HepG2 (cell line): Measurements from ENCODE around the gene DCHS2. TPM values are rescaled to one million over a fixed set of nuclear protein-coding genes. Genes with fewer than 3 reads are reported as not detected.

Experiments
- HNF4A ChIP-seq: sonication (generic); formaldehyde crosslinking; IDR thresholded peaks from 2 replicates; pipeline ENCODE4 v1.4.0; 2020; ENCODE audit warnings: missing genetic modification reagents
- HNF4G ChIP-seq, 2 experiments: sonication (generic) in 1 of 2; formaldehyde crosslinking in 1 of 2; IDR thresholded peaks; 2 replicates each; pipeline versions ENCODE4 v1.4.0 to v1.6.1; 2011 to 2020; ENCODE audit warnings: borderline replicate concordance in 2 of 2, low read depth in 2 of 2, mild to moderate bottlenecking in 2 of 2, low read length in 1 of 2, missing genetic modification reagents in 1 of 2, moderate library complexity in 1 of 2
- NAIF1 ChIP-seq: sonication (generic); formaldehyde crosslinking; IDR thresholded peaks from 2 replicates; pipeline ENCODE4 v1.5.0; 2020; ENCODE audit warnings: mild to moderate bottlenecking, missing genetic modification reagents, borderline replicate concordance
- PAXIP1 ChIP-seq: sonication (generic); formaldehyde crosslinking; conservative IDR thresholded peaks from 2 replicates; pipeline ENCODE4 v1.4.0; 2020; ENCODE audit warnings: mild to moderate bottlenecking, missing genetic modification reagents, moderate library complexity
- PRMT3 ChIP-seq: sonication (generic); formaldehyde crosslinking; IDR thresholded peaks from 2 replicates; pipeline ENCODE4 v1.8.1; 2022; ENCODE audit warnings: low read depth, mild to moderate bottlenecking, moderate library complexity, missing genetic modification reagents, borderline replicate concordance
- RXRB ChIP-seq: IDR thresholded peaks from 2 replicates; pipeline ENCODE4 v1.6.1; 2016; ENCODE audit warnings: borderline replicate concordance, missing genetic modification reagents, missing compliant biosample characterization
- ZBTB2 ChIP-seq: sonication (generic); formaldehyde crosslinking; IDR thresholded peaks from 2 replicates; pipeline ENCODE4 v1.8.0; 2022; ENCODE audit warnings: low read depth, missing genetic modification reagents
- ZHX1 ChIP-seq: sonication (generic); formaldehyde crosslinking; IDR thresholded peaks from 2 replicates; pipeline ENCODE4 v1.8.1; 2022; ENCODE audit warnings: low read depth, mild to moderate bottlenecking, missing genetic modification reagents
- ZKSCAN1 ChIP-seq: fragments of 150-350 bp; IDR thresholded peaks from 2 replicates; pipeline ENCODE4 v1.6.1; 2014; ENCODE audit warnings: low read length
- ZNF44 ChIP-seq: sonication (generic); formaldehyde crosslinking; IDR thresholded peaks from 2 replicates; pipeline ENCODE4 v1.5.1; 2020; ENCODE audit warnings: mild to moderate bottlenecking, missing genetic modification reagents
- ZNF598 ChIP-seq: sonication (generic); formaldehyde crosslinking; IDR thresholded peaks from 2 replicates; pipeline ENCODE4 v1.5.1; 2020; ENCODE audit warnings: mild to moderate bottlenecking, missing genetic modification reagents, borderline replicate concordance
- ZNF605 ChIP-seq: sonication (generic); formaldehyde crosslinking; IDR thresholded peaks from 2 replicates; pipeline ENCODE4 v1.8.0; 2022; ENCODE audit warnings: mild to moderate bottlenecking, missing genetic modification reagents
- ZNF768 ChIP-seq: sonication (generic); formaldehyde crosslinking; IDR thresholded peaks from 2 replicates; pipeline ENCODE4 v1.4.0; 2020; ENCODE audit warnings: missing genetic modification reagents
- ZNF770 ChIP-seq: sonication (generic); formaldehyde crosslinking; IDR thresholded peaks from 2 replicates; pipeline ENCODE4 v1.5.0; 2020; ENCODE audit warnings: mild to moderate bottlenecking, missing genetic modification reagents
- polyA plus RNA-seq, 8 experiments: library from polyadenylated mRNA; depleted of rRNA in 3 of 8; stranded (reverse) in 7 of 8; unstranded in 1 of 8; fragments of >200 nt; fragmentation: Illumina TruSeq in 4 of 8; extraction: Trizol in 4 of 8; gene quantifications; 2 replicates each; pipeline versions ENCODE4 v1.2.1 to v1.2.3, GENCODE V29; 2011 to 2016; ENCODE audit warnings: low read depth in 4 of 8, missing spikeins in 1 of 8, mixed read lengths in 1 of 8; ENCODE audit not compliant: insufficient read depth in 1 of 8
- total RNA-seq, 5 experiments: library from RNA; depleted of rRNA; stranded (reverse); fragments of >200 nt; fragmentation: Illumina TruSeq; extraction: Trizol; gene quantifications; 2 replicates each; pipeline ENCODE4 v1.2.3, GENCODE V29; 2016; ENCODE audit warnings: low read depth in 1 of 5

Gene DCHS2
- total and polyA plus RNA-seq, 2 of the 13 experiments (the other 11 are each of a cell fraction or from before 2014, with no cell fraction given): 0.03 TPM; not detected in 1

GRCh38 chr4:154491341-154492271 is at the start of gene DCHS2 (continued):
- TF ChIP-seq ZNF770 (no peak), ZNF768 (CRISPR knock-in tag) (0 out of 2 replicates have a peak, but pooled peaks have one; percentile 49), ZNF605 (no peak), ZNF44 (CRISPR knock-in tag) (no peak), RXRB (CRISPR knock-in tag) (0 out of 2 replicates have a peak, but pooled peaks have one; percentile 30), ZBTB2 (CRISPR knock-in tag) (no peak), NAIF1 (no peak), HNF4G (IDR thresholded peaks at IDR 0.05; ENCODE audit: borderline replicate concordance, low read depth, low read length) (peak; percentile 30; the same call in 1 of the 2 replicates), HNF4G (CRISPR knock-in tag; IDR thresholded peaks at IDR 0.05; ENCODE audit: borderline replicate concordance, low read depth) (no peak), PAXIP1 (peak; percentile 45; the same call in 1 of the 2 replicates), ZHX1 (CRISPR knock-in tag) (0 out of 2 replicates have a peak, but pooled peaks have one; percentile 63), ZKSCAN1 (no peak), HNF4A (peak; percentile 53), PRMT3 (CRISPR knock-in tag) (0 out of 2 replicates have a peak, but pooled peaks have one; percentile 24), ZNF598 (0 out of 2 replicates have a peak, but pooled peaks have one; percentile 36)
